ENCODE results near the gene XPO6.

The XPO6 gene

DNA sequence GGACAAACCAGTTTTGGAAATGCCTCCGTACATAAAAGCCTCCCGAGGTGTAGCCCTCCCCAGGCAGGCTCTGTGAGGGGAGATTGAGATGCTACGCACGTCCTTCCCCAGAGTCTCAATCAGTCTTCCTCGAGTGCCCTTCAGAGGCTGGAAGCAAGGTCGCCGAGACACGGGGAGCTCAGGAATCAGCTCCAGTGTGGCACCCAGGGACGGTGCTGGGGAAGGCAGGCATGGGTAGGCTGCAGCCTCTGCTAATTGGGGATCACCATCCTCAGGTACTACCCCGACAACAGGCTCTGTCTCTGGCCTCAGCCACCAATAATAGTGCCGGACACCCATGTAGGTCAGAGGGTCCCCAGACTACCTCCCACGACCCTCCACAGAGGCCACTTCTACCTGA is 120.1 kb downstream of the XPO6 start:
- DNase-seq (ENCODE audit: low read depth in 2 of 2), result no peak

DNA sequence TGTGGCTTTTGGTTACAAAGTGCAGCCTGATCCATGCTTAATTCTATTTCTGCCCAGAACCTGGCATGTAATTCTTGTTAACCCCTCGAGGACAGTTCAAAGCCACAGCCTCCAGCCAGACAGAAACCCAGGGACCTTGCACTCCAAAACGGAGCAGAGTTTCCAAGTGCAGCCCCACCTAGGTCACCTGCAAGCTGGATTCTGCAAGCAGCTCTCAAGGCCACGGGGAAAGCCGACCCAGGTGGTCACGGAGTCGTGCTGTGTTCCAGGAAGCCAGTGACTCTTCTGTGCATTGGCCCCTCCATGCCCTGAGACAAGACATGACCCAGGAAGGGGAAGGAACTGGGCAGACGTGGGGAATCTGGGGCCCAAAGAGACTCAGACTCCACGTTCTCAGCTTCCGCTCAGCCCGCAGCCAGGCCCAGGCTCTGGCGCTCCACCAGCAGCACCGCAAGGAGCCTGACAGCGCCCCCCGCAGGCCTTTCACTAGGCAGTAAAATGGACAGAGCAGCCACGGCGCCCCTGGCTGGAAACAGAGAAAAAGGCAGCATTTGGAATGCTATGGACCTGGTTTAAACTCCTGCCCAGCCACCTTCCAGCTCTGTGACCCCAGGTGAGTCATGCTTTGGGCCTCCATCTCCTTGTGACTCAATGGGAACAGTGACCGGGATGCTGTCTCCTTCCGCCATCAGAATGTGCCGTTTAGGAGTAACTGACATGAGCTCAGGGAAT is 121.0 kb downstream of the XPO6 start:
- DNase-seq (ENCODE audit: low read depth in 2 of 2), result no peak

DNA sequence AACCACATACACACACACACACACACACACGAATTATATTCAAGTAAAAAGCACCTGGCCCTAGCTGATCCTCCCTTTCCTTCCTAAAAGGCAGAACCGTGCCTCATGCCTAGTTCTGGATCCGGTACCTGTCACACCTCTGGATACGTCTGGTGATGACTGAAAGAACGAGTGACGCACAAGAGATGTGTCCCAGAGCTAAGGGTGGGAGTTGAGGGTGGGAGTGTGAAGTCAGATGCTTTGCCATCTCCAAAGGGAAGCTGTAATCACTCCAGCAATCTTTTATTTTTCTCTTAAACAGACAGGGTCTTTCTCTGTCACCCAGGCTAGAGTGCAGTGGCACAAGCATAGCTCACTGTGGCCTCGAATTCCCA is 121.8 kb downstream of the XPO6 start:
- no peak for DNase-seq (ENCODE audit: low read depth in 2 of 2)

DNA sequence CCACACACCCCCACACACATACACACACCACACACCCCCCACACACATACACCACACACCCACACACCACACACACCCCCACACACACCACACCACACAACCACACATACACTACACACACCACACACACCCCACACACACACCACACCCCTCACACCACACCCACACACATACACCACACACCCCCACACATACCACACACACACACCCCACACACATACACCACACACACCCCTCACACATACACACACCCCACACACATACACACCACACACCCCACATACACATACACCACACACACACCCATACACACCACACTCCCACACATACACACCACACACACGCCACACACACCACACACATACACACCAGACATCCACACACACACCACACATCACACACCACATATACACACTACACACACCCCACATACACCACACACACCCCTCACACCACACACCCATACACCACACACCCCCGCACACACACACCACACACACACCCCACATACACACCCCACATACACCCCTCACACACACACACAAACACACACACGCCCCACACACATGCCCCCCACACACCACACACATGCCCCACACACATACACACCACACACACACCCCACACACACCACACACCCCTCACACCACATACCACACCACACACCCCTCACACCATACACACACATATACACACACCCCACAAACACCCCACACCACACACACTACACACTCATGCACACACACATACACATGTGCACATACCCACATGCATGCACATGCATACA is 122.4 kb downstream of the XPO6 start:
- DNase-seq (ENCODE audit: low read depth in 2 of 2), result no peak

DNA sequence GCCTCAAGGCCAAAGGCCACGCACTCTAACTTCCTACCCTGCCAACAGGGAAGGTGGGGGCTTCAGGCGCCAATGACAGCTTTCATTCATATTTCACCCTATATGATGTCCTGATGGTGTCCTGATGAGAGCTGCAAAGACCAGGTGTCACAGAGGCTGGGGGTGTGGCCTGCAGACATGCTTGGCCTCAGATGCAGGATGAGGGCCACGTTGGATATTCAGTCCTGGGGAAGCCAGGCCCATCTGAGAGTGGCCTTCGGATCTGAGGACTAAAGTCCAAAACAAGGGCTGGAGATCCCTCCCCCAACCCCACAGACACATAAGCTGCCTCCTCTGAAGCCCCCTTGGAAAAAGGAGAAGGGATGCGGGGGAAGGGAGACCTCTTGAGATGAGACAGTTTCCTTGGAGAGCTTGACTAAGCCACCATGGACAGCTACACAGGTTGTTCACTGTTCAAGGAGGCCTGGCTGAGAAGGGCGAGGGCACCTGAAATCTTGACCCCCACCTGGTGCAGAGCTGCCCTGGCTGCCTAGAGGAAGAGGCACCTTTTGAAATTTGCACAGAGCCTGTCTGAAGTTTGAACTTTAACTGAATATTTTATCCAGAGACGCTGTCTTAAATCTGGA is 124.0 kb downstream of the XPO6 start:
- DNase-seq (ENCODE audit: low read depth in 2 of 2), result no peak

DNA sequence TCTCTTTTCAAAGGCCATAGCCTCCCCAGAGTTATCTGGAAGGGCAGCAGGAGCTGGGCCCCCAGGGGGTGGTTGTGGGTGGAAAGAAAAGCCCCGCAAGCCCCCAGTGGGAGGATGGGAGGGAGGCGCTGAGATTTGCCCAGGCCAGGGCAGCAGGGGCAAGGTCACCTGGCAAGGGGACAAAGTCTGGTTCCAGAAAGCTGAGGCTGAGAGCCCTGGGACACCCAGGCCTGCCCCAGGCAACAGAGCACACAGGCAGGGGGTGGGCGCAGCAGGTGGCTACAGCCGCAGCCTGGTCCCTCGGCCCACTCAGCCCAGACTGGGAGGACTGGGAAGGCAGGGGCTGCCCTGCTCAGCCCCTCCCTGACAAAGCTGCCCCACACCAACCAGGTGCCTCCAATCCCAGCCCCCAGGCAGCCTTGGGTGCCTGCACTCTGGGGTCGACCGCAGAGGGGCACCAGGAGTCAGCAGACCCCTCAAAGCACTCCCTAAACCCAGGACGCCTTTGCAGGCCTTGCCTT is 124.6 kb downstream of the XPO6 start:
- DNase-seq (ENCODE audit: low read depth in 2 of 2), result no peak

DNA sequence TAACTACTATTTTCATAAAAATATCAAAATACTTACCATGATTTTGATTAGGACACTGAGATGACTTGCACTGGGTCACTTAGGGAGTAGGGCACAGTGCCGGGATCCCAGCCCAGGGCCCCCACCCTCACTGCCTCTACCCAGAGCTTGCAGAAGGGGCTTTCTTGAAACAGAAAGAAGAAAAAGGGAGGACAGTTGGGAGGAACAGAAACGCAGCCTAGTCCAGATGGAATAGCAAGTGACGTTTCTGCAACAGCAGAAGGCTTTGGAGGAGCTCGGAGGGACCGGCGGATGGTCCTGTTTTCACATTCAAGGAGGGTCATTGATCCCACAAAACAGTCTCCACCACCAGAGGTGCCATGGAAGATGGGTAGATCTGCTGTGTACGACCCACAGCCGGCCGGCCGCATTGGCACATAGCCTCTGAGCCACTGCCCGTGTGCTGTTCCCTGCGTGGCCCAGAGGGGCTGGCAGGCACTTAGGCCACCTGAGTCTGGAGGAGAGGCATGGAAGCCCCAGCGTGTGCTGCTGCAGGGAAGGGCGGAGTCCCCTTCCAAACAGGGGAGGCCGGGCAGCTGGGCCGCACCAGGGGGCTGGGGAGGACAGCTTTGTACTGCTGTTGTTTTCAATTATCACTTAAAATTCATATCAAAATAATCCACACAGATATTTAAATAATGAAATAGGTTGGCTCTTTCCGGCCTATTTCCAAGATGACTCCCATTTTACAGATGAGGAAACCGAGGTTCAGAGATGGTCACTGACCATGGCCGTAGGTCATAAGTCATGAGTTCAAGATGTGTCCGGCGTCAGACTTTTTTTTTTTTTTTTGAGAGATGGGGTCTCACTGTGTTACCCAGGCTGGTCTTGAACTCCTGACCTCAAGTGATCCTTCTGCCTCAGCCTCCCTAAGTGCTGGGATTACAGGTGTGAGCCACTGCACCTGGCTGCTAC is 125.3 kb downstream of the XPO6 start:
- no peak for DNase-seq (ENCODE audit: low read depth in 2 of 2)

DNA sequence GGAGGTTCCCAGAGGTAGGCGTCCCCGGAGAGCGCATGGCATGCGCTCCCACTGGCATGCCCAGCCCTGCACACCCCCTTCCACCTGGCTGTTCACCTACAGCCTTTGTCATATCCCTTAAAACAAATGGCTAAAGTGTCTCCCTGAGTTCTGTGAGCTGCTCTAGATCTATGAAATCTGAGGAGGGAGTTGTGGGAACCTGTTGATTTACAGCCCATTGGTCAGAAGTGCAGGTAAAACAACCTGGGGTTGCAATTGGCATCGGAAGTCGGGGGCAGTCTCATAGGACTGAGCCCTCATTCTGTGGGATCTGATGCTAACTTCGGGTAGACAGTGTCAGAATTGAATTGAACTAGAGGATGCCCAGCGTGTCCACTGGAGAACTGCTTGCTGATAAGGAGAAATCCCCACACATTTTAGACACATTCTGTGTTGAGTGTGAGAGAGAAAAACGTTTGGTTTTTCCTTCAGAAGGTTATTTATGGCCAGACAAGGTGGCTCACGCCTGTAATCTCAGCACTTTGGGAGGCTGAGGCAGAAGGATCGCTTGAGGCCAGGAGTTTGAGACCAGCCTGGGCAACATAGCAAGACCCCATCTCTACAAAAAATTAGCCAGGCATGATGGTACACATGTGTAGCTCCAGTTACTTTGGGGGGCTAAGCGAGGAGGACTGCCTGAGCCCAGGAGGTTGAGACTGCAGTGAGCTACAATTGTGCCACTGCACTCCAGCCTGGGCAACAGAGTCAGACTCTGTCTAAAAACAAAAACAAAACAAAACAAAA is 126.2 kb downstream of the XPO6 start:
- DNase-seq (ENCODE audit: low read depth in 2 of 2), result no peak

DNA sequence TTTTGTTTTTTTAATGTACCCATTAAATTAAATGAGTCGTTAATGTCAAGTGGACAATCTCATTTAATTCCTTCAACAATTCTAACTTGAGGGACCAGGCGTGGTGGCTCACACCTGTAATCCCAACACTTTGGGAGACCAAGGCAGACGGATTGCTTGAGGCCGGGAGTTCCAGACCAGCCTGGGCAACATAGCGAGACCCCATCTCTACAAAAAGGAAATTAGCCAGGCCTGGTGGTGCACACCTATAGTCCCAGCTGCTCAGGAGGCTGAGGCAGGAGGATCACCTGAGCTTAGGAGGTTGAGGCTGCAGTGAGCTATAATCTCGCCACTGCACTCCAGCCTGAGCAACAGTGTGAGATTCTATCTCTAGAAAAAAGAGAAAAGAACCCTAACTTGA is 127.6 kb downstream of the XPO6 start:
- no peak for DNase-seq (ENCODE audit: low read depth in 2 of 2)

DNA sequence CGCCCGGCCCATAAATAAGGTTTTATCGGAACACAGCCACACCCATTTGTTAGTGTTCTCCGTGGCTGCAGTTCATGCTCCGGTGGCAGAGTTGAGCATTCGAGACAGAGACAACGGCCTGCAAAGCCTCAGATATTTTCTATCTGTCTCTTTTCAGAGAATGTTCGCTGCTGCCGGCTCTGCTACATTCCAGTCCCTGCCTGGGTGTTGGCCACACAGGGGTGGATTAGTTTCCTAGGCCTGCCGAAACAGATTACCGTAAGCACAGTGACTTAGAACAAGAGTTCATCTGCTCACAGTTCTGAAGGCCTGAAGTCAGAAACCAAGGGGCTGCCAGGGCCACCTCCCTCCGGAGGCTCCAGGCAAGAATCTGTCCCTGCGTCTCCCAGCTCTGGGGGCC is 129.1 kb downstream of the XPO6 start:
- no peak for DNase-seq (ENCODE audit: low read depth in 2 of 2)

DNA sequence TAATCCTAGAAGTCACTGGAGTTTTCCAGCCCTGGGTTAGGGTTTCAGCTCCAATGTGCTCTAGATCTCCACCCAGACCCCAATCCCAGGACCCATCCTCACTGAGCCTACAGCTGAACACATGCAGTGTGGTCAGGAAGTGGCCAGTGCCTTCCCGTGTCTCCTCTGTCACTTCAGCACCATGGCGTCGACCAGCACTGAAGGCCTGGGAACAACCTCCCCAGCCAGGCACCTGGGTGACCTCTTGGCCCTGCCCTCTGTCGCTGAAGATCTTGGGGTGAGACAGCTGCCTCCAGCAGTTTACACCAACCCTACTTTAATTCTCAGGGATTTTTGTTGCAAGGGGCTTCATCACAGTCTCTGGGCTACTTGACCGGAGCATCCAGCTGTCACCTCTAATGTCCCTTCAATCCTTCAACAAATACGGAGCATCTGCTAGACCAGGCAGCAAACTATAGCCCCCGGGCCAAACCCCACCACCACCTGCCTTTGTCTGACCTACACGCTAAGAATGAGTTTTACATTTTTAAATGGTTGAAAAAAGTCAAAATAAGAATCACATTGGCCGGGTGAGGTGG is 130.3 kb downstream of the XPO6 start:
- no peak for DNase-seq (ENCODE audit: low read depth in 2 of 2)

DNA sequence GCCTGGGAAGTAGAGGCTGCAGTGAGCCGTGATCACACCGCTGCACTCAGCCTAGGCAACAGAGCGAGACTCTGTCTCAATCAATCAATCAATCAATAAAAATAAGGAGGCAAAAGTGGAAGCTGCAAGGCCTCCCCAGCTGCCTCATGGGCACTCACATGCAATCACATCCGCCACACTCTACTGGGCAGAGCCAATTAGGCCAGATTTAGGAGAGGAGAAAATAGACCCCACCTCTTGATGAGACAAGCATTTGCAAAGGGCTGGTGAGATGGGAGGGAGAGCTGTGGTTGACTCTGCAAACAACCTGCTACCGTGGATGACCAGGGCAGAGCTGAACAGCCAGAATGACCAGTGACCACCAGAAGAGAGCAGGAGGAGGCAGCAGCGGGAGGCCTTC is 133.5 kb downstream of the XPO6 start:
- no peak for DNase-seq (ENCODE audit: low read depth in 2 of 2)

DNA sequence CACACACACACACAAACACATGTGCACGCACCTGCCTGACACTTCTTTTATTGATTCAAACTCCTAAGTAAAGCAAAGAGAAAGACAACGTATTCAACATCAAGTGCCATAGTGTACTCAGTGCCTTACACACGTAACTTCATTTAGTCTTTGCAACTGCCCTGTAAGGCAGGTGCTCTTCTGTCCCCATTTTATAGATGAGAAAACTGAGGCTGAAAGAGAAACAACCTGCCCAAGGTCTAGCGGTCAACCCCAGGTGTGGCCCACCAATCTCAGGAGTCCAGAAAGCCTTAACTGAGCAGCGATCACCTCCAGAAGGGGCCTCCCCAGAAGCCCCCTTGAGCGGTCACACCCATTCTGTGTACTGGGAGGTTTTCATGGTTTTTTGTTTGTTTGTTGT is 137.9 kb downstream of the XPO6 start:
- DNase-seq (ENCODE audit: low read depth in 2 of 2), result no peak

DNA sequence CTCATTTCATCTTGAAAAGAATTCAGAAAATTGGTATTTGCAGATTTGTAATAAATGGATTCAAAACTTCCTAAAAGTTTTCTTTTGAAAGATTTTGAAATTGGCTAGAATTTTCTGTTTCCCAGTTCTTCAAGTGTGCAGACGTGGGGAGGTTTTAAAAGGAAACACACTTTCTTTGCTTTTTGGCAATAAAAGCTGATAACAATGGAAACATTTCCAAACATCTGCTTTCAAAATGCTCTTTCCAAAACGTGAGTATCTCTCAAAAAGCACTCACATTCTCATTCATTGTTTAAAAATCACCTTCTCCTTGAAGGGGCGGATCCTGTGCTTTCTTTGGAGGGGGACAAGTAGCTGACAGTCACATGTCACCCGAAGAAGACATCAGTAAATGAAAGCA is 139.7 kb downstream of the XPO6 start:
- no peak for DNase-seq (ENCODE audit: low read depth in 2 of 2)

DNA sequence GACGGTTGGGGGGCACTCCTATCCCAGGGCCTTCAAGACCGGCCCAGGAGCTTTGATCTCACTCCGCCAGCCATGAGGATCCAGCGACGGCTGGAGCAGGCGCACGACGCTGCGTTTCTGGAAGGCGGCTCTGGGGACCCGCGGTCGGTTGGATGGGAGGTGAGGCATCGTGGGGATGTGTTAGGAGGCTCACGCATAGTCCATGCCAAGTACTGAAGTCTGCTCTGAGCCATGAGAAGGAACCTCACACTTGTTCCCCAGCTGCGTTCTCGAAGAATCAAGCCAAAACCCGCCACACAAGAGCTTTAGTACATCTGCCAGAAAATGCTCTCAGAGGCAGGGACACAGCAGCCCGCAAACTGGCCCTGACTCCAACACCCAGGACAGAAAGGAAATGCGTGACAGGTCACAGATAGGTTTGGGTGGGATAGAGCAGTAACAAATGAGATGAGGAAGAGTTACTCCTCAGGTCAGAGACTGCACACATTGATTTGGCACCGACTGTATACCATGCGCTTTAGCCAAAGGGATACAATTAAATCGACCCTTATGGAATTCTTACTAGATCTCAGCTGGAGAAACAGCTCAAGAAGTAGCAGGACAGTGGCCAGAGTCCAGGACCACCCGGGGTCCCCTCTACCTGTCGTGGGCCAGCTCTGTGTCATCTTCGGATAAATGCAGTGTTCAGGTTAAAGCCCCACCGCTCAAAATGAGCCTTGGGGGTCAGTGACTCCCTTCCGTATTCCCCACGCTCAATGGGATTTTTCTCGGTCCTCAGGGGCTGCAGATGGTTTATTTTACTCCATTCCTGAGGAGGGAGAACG is 141.6 kb downstream of the XPO6 start:
- DNase-seq (ENCODE audit: low read depth in 2 of 2), result no peak

DNA sequence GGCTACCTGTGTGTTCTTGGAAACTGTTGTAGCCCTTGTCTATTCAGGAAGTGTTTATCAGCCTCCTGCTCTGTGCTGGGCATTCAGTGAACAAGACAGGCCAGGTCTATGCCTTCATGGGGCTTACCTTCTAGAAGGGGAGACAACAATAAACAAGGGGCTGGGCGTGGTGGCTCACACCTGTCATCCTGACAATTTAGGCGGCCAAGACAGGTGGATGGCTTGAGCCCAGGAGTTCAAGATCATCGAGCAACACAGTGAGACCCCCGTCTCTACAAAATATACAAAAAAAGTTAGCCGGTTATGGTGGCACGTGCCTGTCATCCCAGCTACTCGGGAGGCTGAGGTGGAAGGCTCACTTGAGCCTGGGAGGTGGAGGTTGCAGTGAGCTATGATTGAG is 142.8 kb downstream of the XPO6 start:
- no peak for DNase-seq (ENCODE audit: low read depth in 2 of 2)

DNA sequence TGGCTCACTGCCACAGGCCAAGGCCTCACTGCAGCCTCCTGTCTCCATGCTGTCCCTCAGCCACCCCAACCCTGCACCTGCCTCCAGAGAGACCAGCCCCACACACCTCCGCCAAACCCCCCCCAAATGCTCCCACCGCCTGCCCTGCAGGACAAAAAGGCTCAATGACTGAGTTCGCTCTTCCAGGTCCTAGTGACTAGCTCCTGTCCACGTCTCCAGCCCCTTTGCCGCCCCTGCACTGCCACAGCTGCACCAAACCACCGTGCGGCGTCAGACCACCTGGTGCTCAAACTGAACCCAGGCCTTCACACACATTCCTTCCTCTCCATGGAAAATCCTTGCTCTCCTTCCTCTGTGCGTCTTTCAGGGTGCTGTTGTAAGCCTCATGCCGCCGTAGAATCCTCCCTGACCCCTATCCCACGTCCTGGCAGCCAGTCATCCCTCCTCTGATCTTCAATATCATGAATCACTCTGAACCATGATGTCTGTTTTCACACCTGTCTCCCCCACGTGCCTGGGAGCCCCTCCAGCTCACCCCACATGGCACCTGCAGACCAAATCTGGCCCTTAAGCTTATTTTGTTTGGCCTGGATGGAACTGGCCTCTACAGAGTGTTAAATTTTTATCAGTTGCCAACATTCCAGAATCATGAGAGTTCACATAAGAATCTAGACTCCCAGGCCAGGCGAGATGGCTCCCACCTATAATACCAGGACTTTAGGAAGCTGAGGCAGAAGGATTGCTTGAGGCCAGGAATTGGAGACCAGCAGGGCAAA is 144.0 kb downstream of the XPO6 start:
- DNase-seq (ENCODE audit: low read depth in 2 of 2), result peak; percentile 16 to 20

DNA sequence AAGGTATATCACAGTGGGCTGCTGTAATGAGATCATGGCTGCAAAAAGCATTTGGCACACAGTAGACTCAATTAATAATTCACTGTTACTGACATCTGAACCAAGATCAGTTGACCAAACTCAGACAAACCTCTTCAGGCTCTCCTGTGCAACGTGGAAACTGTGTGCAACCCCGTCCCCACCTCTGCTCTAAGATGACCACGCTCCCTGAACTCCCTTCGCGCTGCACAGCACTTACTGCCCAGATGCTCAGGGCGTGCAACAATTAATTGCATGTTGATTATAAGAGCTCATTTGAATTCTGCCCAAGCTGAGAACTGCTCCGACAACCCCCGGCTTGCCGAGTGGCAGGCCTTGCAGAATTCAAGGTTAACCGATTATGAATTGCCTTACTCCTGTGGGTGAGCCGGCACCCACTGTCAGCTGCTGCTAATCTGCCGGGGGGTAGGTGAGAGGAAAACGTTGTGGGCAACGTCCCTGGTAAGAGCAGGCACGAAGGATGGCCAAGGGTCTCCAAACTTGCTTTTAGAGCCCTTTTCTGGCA is 147.0 kb downstream of the XPO6 start:
- no peak for DNase-seq (ENCODE audit: low read depth in 2 of 2)

DNA sequence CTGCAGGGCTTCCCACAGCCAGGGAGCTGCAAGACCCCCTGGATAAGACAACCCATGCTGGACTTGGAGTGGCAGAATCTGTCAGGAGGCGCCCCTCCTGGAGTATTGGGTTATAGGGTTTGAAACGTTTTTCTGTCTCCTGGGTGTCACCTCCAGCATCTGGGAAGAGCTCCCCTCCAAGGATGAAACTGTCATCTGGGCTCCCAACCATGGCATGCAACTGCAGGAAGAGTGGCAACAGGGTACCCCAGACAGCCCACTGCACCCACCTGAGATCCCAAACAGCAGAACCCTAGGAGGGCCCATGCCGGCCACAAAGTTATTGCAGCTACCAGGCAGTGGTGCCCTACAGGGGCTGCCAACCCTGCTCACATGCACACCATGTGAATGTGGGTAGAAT is 147.6 kb downstream of the XPO6 start:
- DNase-seq (ENCODE audit: low read depth in 2 of 2), result no peak

Measured in fibroblast of skin of left quadriceps (primary cell).